GM19043 (cell line): ENCODE data around the gene LIMK2.
"Not testable (repeated sequence)": the region's sequence is repeated elsewhere in the genome, so short reads cannot be mapped to it uniquely, and the experiment has no call there.

Experiments
- ATAC-seq: cut with Tn5 transposase; IDR thresholded peaks from one replicate; pipeline ENCODE4 v1.9.1; 2021; ENCODE audit warnings: low read depth; ENCODE audit not compliant: unreplicated experiment

LIMK2 gene

GRCh38 chr22:31210556-31211421 is 1.3 kb upstream of the LIMK2 start:
- no peak for ATAC-seq

GRCh38 chr22:31211482-31211861 is 626 bp upstream of the LIMK2 start:
- no peak for ATAC-seq

GRCh38 chr22:31212783-31213629 is 908 bp downstream of the LIMK2 start:
- ATAC-seq: no peak

- ATAC-seq: no peak
Observed at GRCh38 chr22:31215018-31215535, 3.0 kb downstream of the LIMK2 start.

- no peak for ATAC-seq
Observed at GRCh38 chr22:31218565-31219262, 6.6 kb downstream of the LIMK2 start.

- no peak for ATAC-seq
Observed at GRCh38 chr22:31221084-31221483, 9.0 kb downstream of the LIMK2 start.

GRCh38 chr22:31222736-31223135 is 10.6 kb downstream of the LIMK2 start:
- no peak for ATAC-seq

GRCh38 chr22:31223786-31224191 is 11.7 kb downstream of the LIMK2 start:
- no peak for ATAC-seq

GRCh38 chr22:31224691-31225090 is 12.6 kb downstream of the LIMK2 start:
- ATAC-seq: not testable (repeated sequence)

- ATAC-seq: no peak
Observed at GRCh38 chr22:31227186-31227585, 15.1 kb downstream of the LIMK2 start.

GRCh38 chr22:31229402-31230079 is 17.4 kb downstream of the LIMK2 start:
- ATAC-seq: no peak

- ATAC-seq: no peak
Observed at GRCh38 chr22:31230155-31230870, 18.2 kb downstream of the LIMK2 start.

GRCh38 chr22:31230871-31231621 is 18.9 kb downstream of the LIMK2 start:
- ATAC-seq: no peak

GRCh38 chr22:31233001-31233400 is 20.9 kb downstream of the LIMK2 start:
- ATAC-seq: no peak

- ATAC-seq: no peak
Observed at GRCh38 chr22:31235081-31235480, 23.0 kb downstream of the LIMK2 start.

- ATAC-seq: not testable (repeated sequence)
Observed at GRCh38 chr22:31236044-31236443, 23.9 kb downstream of the LIMK2 start.

- no peak for ATAC-seq
Observed at GRCh38 chr22:31238057-31238456, 26.0 kb downstream of the LIMK2 start.

GRCh38 chr22:31239771-31240370 is 27.8 kb downstream of the LIMK2 start:
- ATAC-seq: no peak
